ENCODE measurements around the gene CYB5R3. TPM values are rescaled to one million over a fixed set of nuclear protein-coding genes. Genes with fewer than 3 reads are reported as not detected.

CYB5R3 gene
- total and polyA plus RNA-seq, 2 donors (not counting 3 experiments of a cell fraction or from before 2014, with no cell fraction given), result 217 to 263 TPM

DNA sequence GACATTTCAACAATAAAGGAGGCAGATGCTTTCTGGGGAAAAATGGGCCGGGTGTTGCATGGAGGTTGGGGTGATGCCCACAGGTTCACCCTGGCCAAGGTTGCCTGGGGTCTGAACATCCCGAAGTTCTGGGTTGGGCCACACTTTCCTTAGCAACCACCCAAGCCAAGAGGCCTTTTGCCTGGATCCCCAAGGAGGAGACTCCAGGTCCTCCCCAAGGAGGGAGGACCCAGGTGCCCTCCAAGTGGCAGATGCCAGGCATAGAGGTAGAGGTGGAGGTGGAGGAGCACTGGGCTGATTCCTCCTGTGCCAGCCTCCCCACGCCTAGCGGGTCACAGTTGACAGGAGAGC is 1.2 kb downstream of the CYB5R3 start:
- Histone ChIP-seq H3K27me3 (ENCODE audit: control insufficient read depth in 2 of 2, insufficient read depth in 2 of 2, low read length in 2 of 2) (no peaks in the 10 kb centered on the region), H3K9me1 (replicated peaks; ENCODE audit: control insufficient read depth, extremely low read depth, insufficient read depth, low read length) (no peaks in the 10 kb centered on the region), H3K4me3 (replicated peaks in 1 of 3; ENCODE audit: insufficient read depth in 1 of 3, low read depth in 1 of 3, low read length in 3 of 3) (peak overlapping the region in 2 of 3 experiments; percentile 42 to 92), H3K79me2 (ENCODE audit: control insufficient read depth, insufficient read depth, low read length) (peaks cover 53% of the 10 kb centered on the region), H3K36me3 (ENCODE audit: control insufficient read depth in 2 of 2, extremely low read depth in 1 of 2, insufficient read depth in 2 of 2, low read length in 2 of 2) (no peaks in the 10 kb centered on the region), H2AFZ (ENCODE audit: low read depth, low read length) (no peak overlapping the region), H3K4me1 (ENCODE audit: control insufficient read depth, extremely low read depth, insufficient read depth, low read length) (peaks cover 42% of the 10 kb centered on the region), H3K27ac (ENCODE audit: insufficient read depth, low read depth, low read length) (no peak overlapping the region), H3K9me3 (replicated peaks; ENCODE audit: control insufficient read depth, insufficient read depth, low read length) (no peaks in the 10 kb centered on the region), H3K9ac (replicated peaks; ENCODE audit: extremely low read depth, insufficient read depth, low read length) (no peak overlapping the region), H3K4me2 (ENCODE audit: insufficient read depth, low read length) (peak overlapping the region; percentile 6), H4K20me1 (replicated peaks; ENCODE audit: control insufficient read depth, extremely low read depth, insufficient read depth, low read length) (no peaks in the 10 kb centered on the region)
- CTCF ChIA-PET, result interaction anchor here (1.3 to 1.9 kb wide), 2 partner anchors 12 to 27 kb away, joined by 3 to 6 read pairs; no protein-coding TSS in a partner anchor
- dilution Hi-C loops (cut with MboI; ENCODE audit: extremely low pct_ligation_motif_present, low sequenced_read_pairs), result no loop called here
- intact Hi-C loops (cut with micrococcal nuclease), result loop anchor here (2.0 kb wide), 1 partner anchor 13 kb away; no protein-coding TSS in a partner anchor
- BruUV-seq (replicated peaks), result no TSS peak
- FAIRE-seq (no peak), DNase-seq (ENCODE audit: low read depth, low spot score) (no peak)
- POLR2A ChIA-PET, result no interaction called here
- TF ChIP-seq FOS (IDR thresholded peaks at IDR 0.05; ENCODE audit: borderline replicate concordance, insufficient read depth, low read length) (no peak), JUN (IDR thresholded peaks at IDR 0.05; ENCODE audit: borderline replicate concordance, insufficient read depth, insufficient read length, low read depth) (no peak), MYC (IDR thresholded peaks at IDR 0.05; ENCODE audit: low read depth, low read length) (no peak), GATA2 (IDR thresholded peaks at IDR 0.05; ENCODE audit: insufficient read depth, insufficient read length, low read depth, low read length) (no peak), POLR2A (IDR thresholded peaks at IDR 0.05; ENCODE audit: low read depth, low read length) (no peak), POLR2AphosphoS5 (IDR thresholded peaks at IDR 0.05; ENCODE audit: insufficient read depth, low read depth, low read length) (no peak), MAX (IDR thresholded peaks at IDR 0.05; ENCODE audit: insufficient read depth, insufficient read length) (no peak), EZH2 (IDR thresholded peaks at IDR 0.05; ENCODE audit: borderline replicate concordance, low read depth, low read length, severe bottlenecking) (no peak)
- TF ChIP-seq, protein P1, sequence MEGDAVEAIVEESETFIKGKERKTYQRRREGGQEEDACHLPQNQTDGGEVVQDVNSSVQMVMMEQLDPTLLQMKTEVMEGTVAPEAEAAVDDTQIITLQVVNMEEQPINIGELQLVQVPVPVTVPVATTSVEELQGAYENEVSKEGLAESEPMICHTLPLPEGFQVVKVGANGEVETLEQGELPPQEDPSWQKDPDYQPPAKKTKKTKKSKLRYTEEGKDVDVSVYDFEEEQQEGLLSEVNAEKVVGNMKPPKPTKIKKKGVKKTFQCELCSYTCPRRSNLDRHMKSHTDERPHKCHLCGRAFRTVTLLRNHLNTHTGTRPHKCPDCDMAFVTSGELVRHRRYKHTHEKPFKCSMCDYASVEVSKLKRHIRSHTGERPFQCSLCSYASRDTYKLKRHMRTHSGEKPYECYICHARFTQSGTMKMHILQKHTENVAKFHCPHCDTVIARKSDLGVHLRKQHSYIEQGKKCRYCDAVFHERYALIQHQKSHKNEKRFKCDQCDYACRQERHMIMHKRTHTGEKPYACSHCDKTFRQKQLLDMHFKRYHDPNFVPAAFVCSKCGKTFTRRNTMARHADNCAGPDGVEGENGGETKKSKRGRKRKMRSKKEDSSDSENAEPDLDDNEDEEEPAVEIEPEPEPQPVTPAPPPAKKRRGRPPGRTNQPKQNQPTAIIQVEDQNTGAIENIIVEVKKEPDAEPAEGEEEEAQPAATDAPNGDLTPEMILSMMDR (IDR thresholded peaks at IDR 0.05; ENCODE audit: extremely low read depth in 1 of 2, insufficient read depth in 1 of 2, low read depth in 1 of 2, low read length in 2 of 2), result no peak

Measured in endothelial cell of umbilical vein (primary cell).